ENCODE results near the gene MARCKSL1. TPM values are rescaled to one million over a fixed set of nuclear protein-coding genes. Genes with fewer than 3 reads are reported as not detected.

The MARCKSL1 gene
- total RNA-seq, 1 experiment from 2014 or later: 0.65 TPM

GRCh38 chr1:32352831-32353383 lies 16.9 kb upstream of the MARCKSL1 start:
- TF ChIP-seq, protein P1, sequence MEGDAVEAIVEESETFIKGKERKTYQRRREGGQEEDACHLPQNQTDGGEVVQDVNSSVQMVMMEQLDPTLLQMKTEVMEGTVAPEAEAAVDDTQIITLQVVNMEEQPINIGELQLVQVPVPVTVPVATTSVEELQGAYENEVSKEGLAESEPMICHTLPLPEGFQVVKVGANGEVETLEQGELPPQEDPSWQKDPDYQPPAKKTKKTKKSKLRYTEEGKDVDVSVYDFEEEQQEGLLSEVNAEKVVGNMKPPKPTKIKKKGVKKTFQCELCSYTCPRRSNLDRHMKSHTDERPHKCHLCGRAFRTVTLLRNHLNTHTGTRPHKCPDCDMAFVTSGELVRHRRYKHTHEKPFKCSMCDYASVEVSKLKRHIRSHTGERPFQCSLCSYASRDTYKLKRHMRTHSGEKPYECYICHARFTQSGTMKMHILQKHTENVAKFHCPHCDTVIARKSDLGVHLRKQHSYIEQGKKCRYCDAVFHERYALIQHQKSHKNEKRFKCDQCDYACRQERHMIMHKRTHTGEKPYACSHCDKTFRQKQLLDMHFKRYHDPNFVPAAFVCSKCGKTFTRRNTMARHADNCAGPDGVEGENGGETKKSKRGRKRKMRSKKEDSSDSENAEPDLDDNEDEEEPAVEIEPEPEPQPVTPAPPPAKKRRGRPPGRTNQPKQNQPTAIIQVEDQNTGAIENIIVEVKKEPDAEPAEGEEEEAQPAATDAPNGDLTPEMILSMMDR (IDR thresholded peaks at IDR 0.05; ENCODE audit: unreplicated experiment): no peak
- Mint-ChIP-seq H3K4me1 (ENCODE audit: insufficient read depth, unreplicated experiment) (peaks cover 11% of the 10 kb centered on the region), H3K36me3 (ENCODE audit: insufficient read depth, unreplicated experiment) (peaks cover 20% of the 10 kb centered on the region), H3K27ac (ENCODE audit: low read depth, unreplicated experiment) (peak overlapping the region; percentile 94), H3K27me3 (ENCODE audit: insufficient read depth, unreplicated experiment) (no peaks in the 10 kb centered on the region), H3K4me3 (ENCODE audit: unreplicated experiment) (peak overlapping the region; percentile 82), H3K9me3 (ENCODE audit: unreplicated experiment) (no peaks in the 10 kb centered on the region)
- CTCF ChIA-PET: interaction anchor here (0.7 to 1.4 kb wide), 2 partner anchors 137 to 664 kb away, joined by 4 to 8 read pairs; no protein-coding TSS in a partner anchor
- POLR2A ChIA-PET: interaction anchor here (1.1 to 1.8 kb wide), 4 partner anchors 8 to 299 kb away, joined by 3 to 6 read pairs (median 4); partner anchors contain the start of gene TXLNA
- intact Hi-C loops (cut with micrococcal nuclease): no loop called here
- BruUV-seq (replicated peaks): no TSS peak
- DNase-seq (ENCODE audit: unreplicated experiment): no peak

- TSS peak; percentile 39 for BruUV-seq (replicated peaks)
- no peak for DNase-seq (ENCODE audit: unreplicated experiment)
- Mint-ChIP-seq H3K27me3 (ENCODE audit: insufficient read depth, unreplicated experiment) (no peaks in the 10 kb centered on the region), H3K27ac (ENCODE audit: low read depth, unreplicated experiment) (peak overlapping the region; percentile 94), H3K4me3 (ENCODE audit: unreplicated experiment) (peak overlapping the region; percentile 82), H3K36me3 (ENCODE audit: insufficient read depth, unreplicated experiment) (peaks cover 20% of the 10 kb centered on the region), H3K9me3 (ENCODE audit: unreplicated experiment) (no peaks in the 10 kb centered on the region), H3K4me1 (ENCODE audit: insufficient read depth, unreplicated experiment) (peaks cover 11% of the 10 kb centered on the region)
- TF ChIP-seq, protein P1 (IDR thresholded peaks at IDR 0.05; ENCODE audit: unreplicated experiment): no peak
- ChIA-PET POLR2A (interaction anchor here (0.7 to 1.8 kb wide), 6 partner anchors 8 to 300 kb away, joined by 3 to 6 read pairs (median 3); partner anchors contain the start of genes IQCC and TXLNA), CTCF (interaction anchor here (0.7 to 1.4 kb wide), 4 partner anchors 22 to 664 kb away, joined by 3 to 8 read pairs (median 4); no protein-coding TSS in a partner anchor)
- intact Hi-C loops (cut with micrococcal nuclease): no loop called here
Observed at GRCh38 chr1:32352239-32352745, 16.3 kb upstream of the MARCKSL1 start.

DNA sequence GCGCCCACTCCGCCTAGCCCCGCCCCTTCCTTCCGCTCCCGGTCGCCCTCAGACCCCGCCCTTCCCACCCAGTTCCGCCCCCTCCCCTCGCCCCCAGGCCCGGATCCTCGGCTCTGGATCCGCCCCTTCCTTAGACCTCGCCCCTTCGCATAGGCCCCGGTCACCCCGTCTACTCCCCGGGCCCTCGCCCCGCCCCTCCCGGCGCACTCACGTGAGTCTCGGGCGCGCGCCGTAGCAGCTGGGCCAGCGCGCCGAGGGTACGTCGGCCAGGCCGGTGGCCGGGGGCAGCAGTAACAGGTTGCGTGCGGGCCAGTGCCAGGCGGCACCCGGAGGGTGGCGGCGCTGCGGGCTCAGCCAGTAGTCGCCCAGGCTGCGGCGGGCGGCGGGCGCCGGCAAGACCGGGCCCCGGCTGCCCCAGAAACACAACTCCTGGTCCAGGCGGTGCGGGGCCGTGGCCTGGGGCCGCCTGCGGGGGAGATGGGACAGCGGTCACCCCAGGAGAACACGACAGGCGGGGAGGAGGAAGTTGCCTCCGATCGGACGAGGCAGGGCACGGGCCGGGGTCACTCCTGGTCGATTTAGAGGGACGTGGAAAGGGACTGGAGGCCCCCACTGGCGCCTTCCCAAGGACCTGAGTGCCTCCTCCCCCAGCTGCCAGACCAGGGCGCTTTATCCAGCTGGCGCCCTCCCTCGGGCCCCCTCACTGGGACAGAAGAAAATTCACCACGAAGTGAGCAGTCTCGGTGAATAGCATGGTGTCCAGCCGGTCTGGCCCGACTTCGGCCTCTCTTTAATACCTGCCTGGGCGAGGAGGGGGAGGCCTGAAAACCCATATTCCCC lies 15.6 kb upstream of the MARCKSL1 start:
- peak overlapping the region; percentile 94 for H3K27ac Mint-ChIP-seq (ENCODE audit: low read depth, unreplicated experiment)
- DNase-seq (ENCODE audit: unreplicated experiment): peak; percentile 95
- H3K4me1 Mint-ChIP-seq (ENCODE audit: insufficient read depth, unreplicated experiment): peaks cover 11% of the 10 kb centered on the region
- ChIA-PET CTCF (interaction anchor here (0.6 to 1.4 kb wide), 4 partner anchors 8 to 136 kb away, joined by 3 to 8 read pairs (median 3); no protein-coding TSS in a partner anchor), POLR2A (interaction anchor here (0.6 to 1.4 kb wide), 7 partner anchors 8 to 300 kb away, joined by 3 to 5 read pairs (median 3); partner anchors contain the start of gene IQCC)
- intact Hi-C loops (cut with micrococcal nuclease): loop anchor here (2.0 kb wide), 1 partner anchor 129 kb away; the partner anchor contains the start of genes EIF3I and TMEM234
- no TSS peak for BruUV-seq (replicated peaks)
- peak overlapping the region; percentile 82 for H3K4me3 Mint-ChIP-seq (ENCODE audit: unreplicated experiment)
- H3K27me3 Mint-ChIP-seq (ENCODE audit: insufficient read depth, unreplicated experiment): no peaks in the 10 kb centered on the region
- TF ChIP-seq, protein P1 (IDR thresholded peaks at IDR 0.05; ENCODE audit: unreplicated experiment): no peak
- peaks cover 17% of the 10 kb centered on the region for H3K36me3 Mint-ChIP-seq (ENCODE audit: insufficient read depth, unreplicated experiment)
- no peaks in the 10 kb centered on the region for H3K9me3 Mint-ChIP-seq (ENCODE audit: unreplicated experiment)
